ENCODE measurements around the gene KIAA1549.

Gene KIAA1549

GRCh38 chr7:138887872-138888656 is 93.1 kb downstream of the KIAA1549 start:
- Histone ChIP-seq H3K36me3 (ENCODE audit: insufficient read depth, low read length) (no peaks in the 10 kb centered on the region), H3K9me3 (ENCODE audit: low read length) (no peaks in the 10 kb centered on the region), H3K4me3 (ENCODE audit: low read depth in 1 of 2, low read length in 2 of 2) (no peak overlapping the region), H3K9ac (ENCODE audit: low read length) (no peak overlapping the region), H3K27me3 (ENCODE audit: control insufficient read depth in 1 of 2, insufficient read depth in 2 of 2, low read length in 2 of 2) (no peaks in the 10 kb centered on the region), H3K27ac (ENCODE audit: low read depth, low read length) (no peak overlapping the region), H3K4me1 (ENCODE audit: insufficient read depth, low read length) (no peaks in the 10 kb centered on the region)

- no peaks in the 10 kb centered on the region for H3K4me1 ChIP-seq (ENCODE audit: insufficient read depth, low read length)
- H3K27ac ChIP-seq (ENCODE audit: low read depth, low read length): no peak overlapping the region
- no peaks in the 10 kb centered on the region for H3K27me3 ChIP-seq (ENCODE audit: control insufficient read depth in 1 of 2, insufficient read depth in 2 of 2, low read length in 2 of 2)
- H3K4me3 ChIP-seq (ENCODE audit: low read depth in 1 of 2, low read length in 2 of 2): no peak overlapping the region
- no peaks in the 10 kb centered on the region for H3K9me3 ChIP-seq (ENCODE audit: low read length)
- no peak overlapping the region for H3K9ac ChIP-seq (ENCODE audit: low read length)
- H3K36me3 ChIP-seq (ENCODE audit: insufficient read depth, low read length): no peaks in the 10 kb centered on the region
Observed at GRCh38 chr7:138887085-138887710, 94.0 kb downstream of the KIAA1549 start.

- Histone ChIP-seq H3K27me3 (ENCODE audit: control insufficient read depth in 1 of 2, insufficient read depth in 2 of 2, low read length in 2 of 2) (no peaks in the 10 kb centered on the region), H3K36me3 (ENCODE audit: insufficient read depth, low read length) (no peaks in the 10 kb centered on the region), H3K9ac (ENCODE audit: low read length) (no peak overlapping the region), H3K4me1 (ENCODE audit: insufficient read depth, low read length) (no peaks in the 10 kb centered on the region), H3K4me3 (ENCODE audit: low read depth in 1 of 2, low read length in 2 of 2) (no peak overlapping the region), H3K27ac (ENCODE audit: low read depth, low read length) (no peak overlapping the region), H3K9me3 (ENCODE audit: low read length) (no peaks in the 10 kb centered on the region)
Observed at GRCh38 chr7:138886501-138886917, 94.7 kb downstream of the KIAA1549 start.

- H3K4me3 ChIP-seq (ENCODE audit: low read depth in 1 of 2, low read length in 2 of 2): no peak overlapping the region
- no peaks in the 10 kb centered on the region for H3K27me3 ChIP-seq (ENCODE audit: control insufficient read depth in 1 of 2, insufficient read depth in 2 of 2, low read length in 2 of 2)
- H3K9ac ChIP-seq (ENCODE audit: low read length): no peak overlapping the region
- no peak overlapping the region for H3K27ac ChIP-seq (ENCODE audit: low read depth, low read length)
- no peaks in the 10 kb centered on the region for H3K9me3 ChIP-seq (ENCODE audit: low read length)
- H3K36me3 ChIP-seq (ENCODE audit: insufficient read depth, low read length): no peaks in the 10 kb centered on the region
- no peaks in the 10 kb centered on the region for H3K4me1 ChIP-seq (ENCODE audit: insufficient read depth, low read length)
Observed at GRCh38 chr7:138885383-138886147, 95.6 kb downstream of the KIAA1549 start.

GRCh38 chr7:138882249-138882648 is 98.9 kb downstream of the KIAA1549 start:
- no peaks in the 10 kb centered on the region for H3K36me3 ChIP-seq (ENCODE audit: insufficient read depth, low read length)
- H3K4me1 ChIP-seq (ENCODE audit: insufficient read depth, low read length): no peaks in the 10 kb centered on the region
- no peak overlapping the region for H3K4me3 ChIP-seq (ENCODE audit: low read depth in 1 of 2, low read length in 2 of 2)
- no peaks in the 10 kb centered on the region for H3K9me3 ChIP-seq (ENCODE audit: low read length)
- no peak overlapping the region for H3K27ac ChIP-seq (ENCODE audit: low read depth, low read length)
- H3K27me3 ChIP-seq (ENCODE audit: control insufficient read depth in 1 of 2, insufficient read depth in 2 of 2, low read length in 2 of 2): no peaks in the 10 kb centered on the region
- no peak overlapping the region for H3K9ac ChIP-seq (ENCODE audit: low read length)

GRCh38 chr7:138881579-138882188 is 99.5 kb downstream of the KIAA1549 start:
- Histone ChIP-seq H3K27ac (ENCODE audit: low read depth, low read length) (no peak overlapping the region), H3K9ac (ENCODE audit: low read length) (no peak overlapping the region), H3K36me3 (ENCODE audit: insufficient read depth, low read length) (no peaks in the 10 kb centered on the region), H3K4me1 (ENCODE audit: insufficient read depth, low read length) (no peaks in the 10 kb centered on the region), H3K27me3 (ENCODE audit: control insufficient read depth in 1 of 2, insufficient read depth in 2 of 2, low read length in 2 of 2) (no peaks in the 10 kb centered on the region), H3K9me3 (ENCODE audit: low read length) (no peaks in the 10 kb centered on the region), H3K4me3 (ENCODE audit: low read depth in 1 of 2, low read length in 2 of 2) (no peak overlapping the region)

GRCh38 chr7:138880881-138881578 is 100.2 kb downstream of the KIAA1549 start:
- Histone ChIP-seq H3K27me3 (ENCODE audit: control insufficient read depth in 1 of 2, insufficient read depth in 2 of 2, low read length in 2 of 2) (no peaks in the 10 kb centered on the region), H3K4me3 (ENCODE audit: low read depth in 1 of 2, low read length in 2 of 2) (no peak overlapping the region), H3K4me1 (ENCODE audit: insufficient read depth, low read length) (no peaks in the 10 kb centered on the region), H3K9me3 (ENCODE audit: low read length) (no peaks in the 10 kb centered on the region), H3K27ac (ENCODE audit: low read depth, low read length) (no peak overlapping the region), H3K9ac (ENCODE audit: low read length) (no peak overlapping the region), H3K36me3 (ENCODE audit: insufficient read depth, low read length) (no peaks in the 10 kb centered on the region)

- H3K9ac ChIP-seq (ENCODE audit: low read length): no peak overlapping the region
- H3K27me3 ChIP-seq (ENCODE audit: control insufficient read depth in 1 of 2, insufficient read depth in 2 of 2, low read length in 2 of 2): no peaks in the 10 kb centered on the region
- no peaks in the 10 kb centered on the region for H3K4me1 ChIP-seq (ENCODE audit: insufficient read depth, low read length)
Observed at GRCh38 chr7:138879356-138879755, 101.8 kb downstream of the KIAA1549 start.

GRCh38 chr7:138878856-138879255 is 102.3 kb downstream of the KIAA1549 start:
- Histone ChIP-seq H3K27me3 (ENCODE audit: control insufficient read depth in 1 of 2, insufficient read depth in 2 of 2, low read length in 2 of 2) (no peaks in the 10 kb centered on the region), H3K4me3 (ENCODE audit: low read depth in 1 of 2, low read length in 2 of 2) (no peak overlapping the region), H3K9me3 (ENCODE audit: low read length) (no peaks in the 10 kb centered on the region), H3K4me1 (ENCODE audit: insufficient read depth, low read length) (no peaks in the 10 kb centered on the region), H3K36me3 (ENCODE audit: insufficient read depth, low read length) (no peaks in the 10 kb centered on the region), H3K27ac (ENCODE audit: low read depth, low read length) (no peak overlapping the region), H3K9ac (ENCODE audit: low read length) (no peak overlapping the region)

More at GRCh38 chr7:138879356-138879755, 101.8 kb downstream of the KIAA1549 start:
- Histone ChIP-seq H3K9me3 (ENCODE audit: low read length) (no peaks in the 10 kb centered on the region), H3K27ac (ENCODE audit: low read depth, low read length) (no peak overlapping the region), H3K4me3 (ENCODE audit: low read depth in 1 of 2, low read length in 2 of 2) (no peak overlapping the region), H3K36me3 (ENCODE audit: insufficient read depth, low read length) (no peaks in the 10 kb centered on the region)

GRCh38 chr7:138878051-138878450 is 103.1 kb downstream of the KIAA1549 start:
- Histone ChIP-seq H3K4me3 (ENCODE audit: low read depth in 1 of 2, low read length in 2 of 2) (no peak overlapping the region), H3K9ac (ENCODE audit: low read length) (no peak overlapping the region), H3K27me3 (ENCODE audit: control insufficient read depth in 1 of 2, insufficient read depth in 2 of 2, low read length in 2 of 2) (no peaks in the 10 kb centered on the region), H3K4me1 (ENCODE audit: insufficient read depth, low read length) (no peaks in the 10 kb centered on the region), H3K36me3 (ENCODE audit: insufficient read depth, low read length) (no peaks in the 10 kb centered on the region), H3K27ac (ENCODE audit: low read depth, low read length) (no peak overlapping the region), H3K9me3 (ENCODE audit: low read length) (no peaks in the 10 kb centered on the region)

GRCh38 chr7:138876326-138876725 is 104.9 kb downstream of the KIAA1549 start:
- no peaks in the 10 kb centered on the region for H3K27me3 ChIP-seq (ENCODE audit: control insufficient read depth in 1 of 2, insufficient read depth in 2 of 2, low read length in 2 of 2)
- H3K4me3 ChIP-seq (ENCODE audit: low read depth in 1 of 2, low read length in 2 of 2): no peak overlapping the region
- no peaks in the 10 kb centered on the region for H3K4me1 ChIP-seq (ENCODE audit: insufficient read depth, low read length)
- no peaks in the 10 kb centered on the region for H3K9me3 ChIP-seq (ENCODE audit: low read length)
- no peaks in the 10 kb centered on the region for H3K36me3 ChIP-seq (ENCODE audit: insufficient read depth, low read length)
- H3K27ac ChIP-seq (ENCODE audit: low read depth, low read length): no peak overlapping the region
- no peak overlapping the region for H3K9ac ChIP-seq (ENCODE audit: low read length)

Data from muscle layer of colon (tissue), 2 donors.